Activated CD8-positive, alpha-beta memory T cell treated with anti-CD3 and anti-CD28 coated beads, Interleukin-2, amount 50 U/mL, for 24 hours (primary cell): ENCODE data around the gene NEK4.

Experiments
- DNase-seq: peaks from one replicate; pipeline ENCODE4 v3.0.0-alpha.2; 2020; ENCODE audit errors: extremely low read depth

The NEK4 gene

GRCh38 chr3:52770496-52771333 lies at the start of gene NEK4:
NEK4 (minus strand) TSS chr3:52770940; CDS start chr3:52770746, 194 bp downstream.
- peak; percentile 72 for DNase-seq

DNA sequence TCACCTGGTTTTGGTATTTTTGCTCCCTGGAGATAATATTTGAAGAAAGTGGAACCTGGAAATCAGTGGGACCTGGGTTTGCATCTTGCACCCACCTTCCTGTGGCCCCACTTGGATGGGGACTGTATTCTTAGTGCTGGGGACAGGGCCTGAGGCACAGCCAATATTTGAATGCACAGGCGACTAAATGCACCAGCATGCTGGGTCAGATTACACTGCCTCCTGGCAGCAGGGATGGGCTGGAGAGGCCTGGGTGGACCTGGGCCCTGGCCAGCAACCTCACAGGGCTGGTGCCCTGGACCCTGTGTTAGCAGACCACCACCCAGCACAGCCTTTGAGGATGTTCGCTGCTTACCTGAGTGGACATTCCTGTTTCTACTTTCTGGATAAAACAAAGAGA lies 49.2 kb upstream of the NEK4 start:
- DNase-seq = no peak

GRCh38 chr3:52817860-52818259 lies 47.1 kb upstream of the NEK4 start:
- no peak for DNase-seq

- DNase-seq = no peak
Observed at GRCh38 chr3:52817221-52817620, 46.5 kb upstream of the NEK4 start.

GRCh38 chr3:52816654-52817053 lies 45.9 kb upstream of the NEK4 start:
- DNase-seq = no peak

GRCh38 chr3:52816199-52816598 lies 45.5 kb upstream of the NEK4 start:
- DNase-seq = no peak

GRCh38 chr3:52813810-52814209 lies 43.1 kb upstream of the NEK4 start:
- no peak for DNase-seq

GRCh38 chr3:52811452-52812011 lies 40.8 kb upstream of the NEK4 start:
- no peak for DNase-seq

- no peak for DNase-seq
Observed at GRCh38 chr3:52810923-52811322, 40.2 kb upstream of the NEK4 start.

- DNase-seq = no peak
Observed at GRCh38 chr3:52809662-52810377, 39.1 kb upstream of the NEK4 start.

DNA sequence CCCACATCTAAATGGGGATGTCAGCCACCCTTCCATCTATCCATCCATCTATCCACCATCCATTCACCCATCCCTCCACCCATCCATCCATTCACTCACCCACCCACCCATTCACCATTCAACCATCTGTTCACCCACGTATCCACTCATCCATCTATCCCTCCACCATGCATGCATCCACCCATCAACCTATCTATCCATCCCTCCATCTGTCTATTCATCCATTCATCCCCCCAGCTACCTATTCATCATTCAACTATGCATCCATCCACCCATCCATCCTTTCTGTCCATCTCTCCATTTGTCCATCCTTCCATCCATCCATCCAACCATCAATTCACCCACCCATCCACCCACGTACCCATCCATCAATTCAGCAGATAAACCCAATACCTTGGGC lies 38.4 kb upstream of the NEK4 start:
- no peak for DNase-seq

GRCh38 chr3:52805270-52806039 lies 34.7 kb upstream of the NEK4 start:
- DNase-seq = no peak

DNA sequence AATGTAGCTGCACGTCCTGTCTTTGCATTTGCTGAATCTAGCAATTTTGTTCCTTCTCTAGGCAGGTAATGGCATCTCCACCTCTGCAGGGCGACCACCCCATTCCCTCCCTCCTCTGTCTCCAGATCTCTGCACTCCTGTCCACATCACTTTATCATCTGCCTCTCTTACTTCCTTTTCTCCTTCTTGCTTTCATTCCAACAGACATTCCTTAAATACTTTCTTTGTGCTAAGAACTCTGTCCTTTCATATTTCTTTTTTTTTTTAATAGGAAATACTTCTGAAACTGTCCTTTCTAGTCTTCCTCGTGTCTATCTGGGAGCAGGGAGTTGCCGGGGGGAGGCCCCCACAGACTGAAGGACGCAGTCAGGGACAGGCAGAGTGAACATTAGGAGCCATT lies 31.1 kb upstream of the NEK4 start:
- DNase-seq = no peak

DNA sequence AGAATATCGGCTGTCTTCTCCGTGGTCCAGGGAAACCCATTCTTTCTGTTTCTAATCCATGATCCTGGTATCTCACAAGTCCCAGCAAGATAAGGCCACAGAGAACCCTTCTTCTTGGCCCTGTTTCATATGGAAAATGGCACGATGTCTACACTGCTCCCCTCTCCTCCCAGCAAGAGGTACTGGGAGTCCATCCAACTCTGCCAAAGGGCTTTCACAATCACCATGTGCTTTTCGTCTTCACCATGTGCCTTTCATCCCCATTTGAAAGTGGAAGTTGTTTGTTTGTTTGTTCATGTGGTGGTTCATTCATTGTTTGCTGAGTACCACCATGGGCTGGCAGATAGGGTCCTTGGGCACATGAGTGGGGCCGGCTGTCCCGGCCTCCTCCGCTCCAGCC lies 29.3 kb upstream of the NEK4 start:
- DNase-seq = no peak

- DNase-seq = no peak
Observed at GRCh38 chr3:52798978-52799476, 28.3 kb upstream of the NEK4 start.

DNA sequence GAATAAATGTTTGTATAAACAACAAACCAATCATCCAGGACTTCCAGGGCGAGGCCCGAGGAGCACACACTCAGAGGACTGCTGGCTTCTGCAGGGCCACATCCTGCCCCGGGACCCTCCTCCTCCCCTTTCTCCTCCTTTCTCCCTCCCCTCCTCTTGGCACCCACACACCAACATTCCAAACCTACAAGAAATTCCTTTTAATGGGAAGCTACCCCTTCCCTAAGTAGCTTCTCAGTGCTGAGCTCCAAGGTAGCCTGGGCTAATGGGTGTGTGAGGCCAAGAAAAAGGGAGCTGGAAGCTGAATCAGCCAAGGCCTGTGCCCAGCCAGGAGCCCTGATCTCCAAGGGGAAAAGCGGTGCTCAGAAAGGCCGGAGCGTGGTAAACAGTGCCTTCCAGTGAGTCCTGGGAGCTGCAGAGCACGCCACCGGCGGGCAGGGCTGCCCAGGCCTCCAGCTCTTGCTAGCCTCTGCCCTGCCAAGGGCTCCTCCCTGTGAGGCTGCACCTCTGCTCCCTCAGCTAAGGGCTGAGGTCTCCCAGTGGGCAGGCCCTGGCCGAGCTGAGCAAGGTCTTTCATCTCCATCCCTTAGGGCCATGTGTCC lies 27.7 kb upstream of the NEK4 start:
- no peak for DNase-seq

- DNase-seq = no peak
Observed at GRCh38 chr3:52796411-52796810, 25.7 kb upstream of the NEK4 start.

DNA sequence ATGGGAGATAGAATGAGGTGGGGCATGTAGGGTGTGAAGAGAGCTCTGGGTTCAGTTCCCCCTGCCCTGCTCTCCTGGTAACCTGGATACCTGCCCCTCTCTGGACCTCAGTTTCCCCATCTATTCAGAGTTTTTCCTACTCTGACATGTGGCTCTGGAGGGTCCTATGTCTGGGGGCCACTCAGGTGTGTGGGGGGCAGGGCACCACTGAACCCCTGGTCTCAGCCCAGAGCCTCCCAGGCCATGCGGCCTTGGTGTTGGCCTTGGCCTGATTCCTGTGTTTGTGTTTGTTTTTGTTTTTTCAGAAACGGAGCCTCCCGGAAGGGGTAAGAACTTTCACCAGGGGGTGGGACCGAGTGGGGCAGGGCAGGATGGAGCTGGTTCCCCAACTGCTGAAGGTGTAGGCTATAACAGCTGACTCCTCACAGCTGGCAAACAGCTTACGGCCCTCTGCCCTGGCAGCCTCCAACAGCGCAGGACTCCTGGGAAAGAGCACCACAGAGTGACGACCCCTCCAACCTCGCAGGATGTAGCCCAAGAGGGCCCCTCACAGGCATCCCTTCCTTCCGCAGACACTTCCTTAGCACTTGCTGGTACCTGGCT lies 24.7 kb upstream of the NEK4 start:
- DNase-seq = no peak

DNA sequence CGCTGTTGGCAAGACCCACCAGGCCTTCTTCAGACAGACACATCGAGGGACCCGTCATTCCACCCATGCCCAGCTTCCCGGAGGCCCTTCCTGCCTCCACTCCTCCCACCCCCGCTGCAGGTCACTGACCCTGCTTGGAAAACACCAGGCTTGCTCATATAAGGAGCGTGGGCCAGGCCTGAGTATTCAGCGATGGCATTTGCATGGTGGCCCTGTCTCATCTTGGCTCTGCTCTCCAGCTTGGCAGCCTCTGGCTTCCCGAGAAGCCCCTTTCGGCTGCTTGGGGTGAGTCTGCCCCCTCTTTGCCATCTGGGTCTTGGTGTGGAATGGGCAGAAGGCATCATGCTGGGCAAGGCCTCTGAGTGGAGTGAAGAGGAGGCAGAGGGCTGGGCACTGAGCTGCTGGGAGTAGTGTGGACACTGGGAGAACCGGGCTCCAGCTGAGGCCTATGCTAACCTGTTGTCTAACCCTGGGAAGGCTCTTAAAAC lies 23.9 kb upstream of the NEK4 start, which contains the start of gene ITIH3:
Gene ITIH3, plus strand, starts transcription at position 185 of the 488 bp plus-strand sequence. Its CDS starts 8 bp downstream, at position 193.
- DNase-seq = no peak

DNA sequence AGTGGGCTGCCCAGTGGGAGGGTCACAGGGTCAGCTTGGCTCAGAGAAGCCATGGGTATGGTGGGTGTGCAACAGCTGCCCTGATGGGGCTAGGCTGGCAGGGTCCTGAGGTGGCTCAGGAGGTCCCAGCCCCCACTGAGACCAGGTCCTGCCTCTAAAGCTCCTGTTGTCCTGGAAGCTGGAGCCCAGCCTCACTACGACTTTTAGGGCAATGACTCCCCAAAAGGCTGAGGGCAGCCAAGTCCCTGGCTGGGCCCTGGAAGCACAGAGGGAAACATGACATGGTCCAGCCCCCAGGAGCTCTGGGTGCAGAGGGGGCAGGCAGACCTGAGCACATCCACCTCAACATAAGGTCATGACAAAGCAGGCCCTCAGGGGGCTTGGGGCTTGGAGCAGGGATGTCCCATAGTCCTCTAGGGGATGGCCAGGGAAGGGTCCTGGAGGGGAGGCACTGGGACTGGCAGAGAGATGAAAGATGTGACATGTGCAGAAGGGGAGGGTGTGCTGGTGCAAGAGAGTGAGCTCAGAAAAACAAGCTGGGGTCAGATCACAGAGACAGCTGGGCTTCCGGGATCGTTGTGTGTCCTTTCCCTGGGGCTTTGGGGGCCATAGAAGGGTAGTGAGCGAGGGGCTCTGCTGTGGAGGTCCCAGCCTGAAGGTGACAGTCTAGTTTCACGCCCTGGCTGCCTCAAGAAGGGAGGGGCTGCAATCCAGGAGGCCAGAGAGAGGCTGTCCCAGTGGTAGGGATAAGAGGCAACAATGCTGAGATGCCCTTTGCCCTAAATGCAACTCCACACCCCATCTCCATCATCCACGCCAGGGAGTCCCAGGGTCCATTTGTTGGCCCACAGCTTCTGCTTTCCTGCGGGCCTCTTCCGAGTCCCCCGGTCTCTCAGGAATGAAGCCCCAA lies 23.2 kb upstream of the NEK4 start:
- no peak for DNase-seq
